HG03442 (cell line): ENCODE measurements around the gene UQCRFS1.

Experiments used
- ATAC-seq: cut with Tn5 transposase; IDR thresholded peaks from one replicate; pipeline ENCODE4 v1.9.1; 2021; ENCODE audit warnings: mild to moderate bottlenecking, moderate library complexity; ENCODE audit not compliant: unreplicated experiment

Gene UQCRFS1

DNA sequence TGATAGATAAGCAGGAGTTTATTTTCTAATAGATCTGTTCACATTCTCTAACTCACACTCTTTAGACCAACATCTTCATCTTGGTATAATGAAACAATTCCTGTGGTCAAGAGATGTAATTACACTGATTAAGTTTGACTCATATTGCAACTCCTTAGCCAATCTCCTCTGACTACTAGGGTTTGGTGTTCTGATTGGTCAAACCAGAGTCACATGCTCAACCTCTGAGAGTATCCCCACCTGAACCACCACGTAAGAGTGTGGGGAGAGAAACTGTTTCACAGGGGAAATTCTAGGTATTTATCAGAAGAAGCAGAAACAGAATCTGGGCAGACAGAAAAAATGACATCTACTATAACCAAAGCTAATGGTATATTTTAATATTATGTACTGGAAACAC lies 42.4 kb downstream of the UQCRFS1 start:
- no peak for ATAC-seq

DNA sequence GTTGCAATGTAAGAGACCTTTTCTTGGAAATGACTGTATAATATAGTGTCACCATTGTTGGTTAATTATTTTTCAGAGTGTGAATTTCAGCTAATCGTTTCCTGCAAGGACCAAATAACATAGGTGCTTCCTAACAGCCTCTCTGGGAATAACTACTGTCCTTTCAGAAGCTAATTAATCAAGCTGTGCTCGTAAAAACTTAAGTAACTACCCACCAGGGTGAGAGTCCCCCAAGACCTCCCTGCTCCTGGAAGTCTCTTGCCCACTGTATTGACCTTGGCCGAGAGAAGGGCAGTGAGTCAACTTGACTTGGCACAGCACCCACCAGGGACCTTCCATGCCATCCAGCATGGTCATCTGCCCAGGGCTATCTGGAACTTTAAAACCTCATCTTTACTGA lies 50.3 kb downstream of the UQCRFS1 start:
- no peak for ATAC-seq

DNA sequence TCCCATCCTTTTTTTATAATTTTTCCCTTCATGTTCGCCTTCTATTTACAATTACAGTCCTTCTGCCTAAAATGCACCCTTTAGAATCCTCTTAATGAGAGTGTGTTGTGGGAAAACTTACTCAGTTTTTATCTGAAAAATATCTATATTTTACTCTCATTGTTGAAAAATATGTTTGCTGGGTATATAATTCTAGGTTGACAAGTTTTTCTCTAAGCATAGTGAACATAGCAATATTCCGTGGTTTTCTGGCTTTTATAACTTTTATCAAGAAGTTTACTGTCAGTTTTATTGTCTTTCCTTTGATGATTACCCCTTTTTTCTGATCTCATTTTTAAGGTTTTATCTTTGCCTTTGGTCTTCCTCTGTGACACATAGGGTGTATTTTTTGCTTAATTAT lies 57.3 kb downstream of the UQCRFS1 start:
- no peak for ATAC-seq
